H1 (cell line): Measurements from ENCODE around the gene PRRX2. TPM values are rescaled to one million over a fixed set of nuclear protein-coding genes. Genes with fewer than 3 reads are reported as not detected.

Source experiments
- CTBP2 ChIP-seq: IDR thresholded peaks from 2 replicates; pipeline ENCODE4 v1.7.0; 2011; ENCODE audit warnings: borderline replicate concordance, mild to moderate bottlenecking, moderate library complexity, mixed read lengths, low read length; ENCODE audit not compliant: insufficient read depth, insufficient read length
- NANOG ChIP-seq: IDR thresholded peaks from 2 replicates; pipeline ENCODE4 v1.6.1; 2011; ENCODE audit warnings: low read length, low read depth, mild to moderate bottlenecking, inconsistent platforms; ENCODE audit not compliant: insufficient read depth, poor library complexity, severe bottlenecking
- POLR2AphosphoS5 ChIP-seq: IDR thresholded peaks from 2 replicates; pipeline ENCODE4 v1.6.1; 2011; ENCODE audit warnings: low read depth, low read length
- polyA plus RNA-seq, 7 experiments: library from polyadenylated mRNA; depleted of rRNA in 3 of 7; stranded (reverse) in 5 of 7; unstranded in 2 of 7; fragments of >200 nt in 5 of 7; fragments of 200-250 nt in 2 of 7; gene quantifications; 1 replicate in 5 of 7; 2 replicates in 1 of 7; 4 replicates in 1 of 7; pipeline versions ENCODE4 v1.2.1 to v1.2.3, GENCODE V29; 2011 to 2013; ENCODE audit warnings: missing spikeins in 2 of 7, mixed read lengths in 2 of 7
- total RNA-seq: library from RNA; stranded (reverse); fragmentation: NEBNext Ultra II Directional; extraction: Animal tissue kit (Norgen Biotek cat#: 25700); gene quantifications from 2 replicates; pipeline ENCODE4 v1.2.1, GENCODE V29; 2021
- TF ChIP-seq, protein P1 (sequence below): fragments of 300-600 bp; sonication (generic); IDR thresholded peaks from 2 replicates; pipeline ENCODE4 v1.7.1; 2012; ENCODE audit warnings: low read length, moderate library complexity, mild to moderate bottlenecking, inconsistent platforms; ENCODE audit not compliant: insufficient replicate concordance

The PRRX2 gene
- total and polyA plus RNA-seq, 2 of the 8 experiments (the other 6 are each of a cell fraction or from before 2014, with no cell fraction given), result 5.8 to 9.2 TPM

DNA sequence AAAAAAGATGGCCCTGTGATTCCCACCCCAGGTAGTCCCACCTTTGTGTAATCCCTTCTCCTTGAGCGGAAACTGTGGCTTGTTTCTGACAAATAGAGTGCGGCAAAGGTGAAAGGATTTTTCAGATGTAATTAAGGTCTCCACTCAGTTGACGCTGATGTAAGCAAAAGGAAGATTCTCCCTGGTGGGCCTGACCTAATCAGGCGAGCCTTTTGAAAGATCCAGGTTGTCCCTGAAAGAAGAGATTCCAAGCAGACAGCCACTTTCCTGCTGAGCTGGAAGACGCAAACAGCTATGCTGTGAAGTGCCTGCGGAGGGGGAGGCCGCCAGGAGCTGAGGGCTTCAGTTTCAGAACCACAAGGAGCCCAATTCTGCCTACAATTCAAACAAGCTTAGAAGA lies 63.3 kb downstream of the PRRX2 start (continued):
- TF ChIP-seq, protein P1, sequence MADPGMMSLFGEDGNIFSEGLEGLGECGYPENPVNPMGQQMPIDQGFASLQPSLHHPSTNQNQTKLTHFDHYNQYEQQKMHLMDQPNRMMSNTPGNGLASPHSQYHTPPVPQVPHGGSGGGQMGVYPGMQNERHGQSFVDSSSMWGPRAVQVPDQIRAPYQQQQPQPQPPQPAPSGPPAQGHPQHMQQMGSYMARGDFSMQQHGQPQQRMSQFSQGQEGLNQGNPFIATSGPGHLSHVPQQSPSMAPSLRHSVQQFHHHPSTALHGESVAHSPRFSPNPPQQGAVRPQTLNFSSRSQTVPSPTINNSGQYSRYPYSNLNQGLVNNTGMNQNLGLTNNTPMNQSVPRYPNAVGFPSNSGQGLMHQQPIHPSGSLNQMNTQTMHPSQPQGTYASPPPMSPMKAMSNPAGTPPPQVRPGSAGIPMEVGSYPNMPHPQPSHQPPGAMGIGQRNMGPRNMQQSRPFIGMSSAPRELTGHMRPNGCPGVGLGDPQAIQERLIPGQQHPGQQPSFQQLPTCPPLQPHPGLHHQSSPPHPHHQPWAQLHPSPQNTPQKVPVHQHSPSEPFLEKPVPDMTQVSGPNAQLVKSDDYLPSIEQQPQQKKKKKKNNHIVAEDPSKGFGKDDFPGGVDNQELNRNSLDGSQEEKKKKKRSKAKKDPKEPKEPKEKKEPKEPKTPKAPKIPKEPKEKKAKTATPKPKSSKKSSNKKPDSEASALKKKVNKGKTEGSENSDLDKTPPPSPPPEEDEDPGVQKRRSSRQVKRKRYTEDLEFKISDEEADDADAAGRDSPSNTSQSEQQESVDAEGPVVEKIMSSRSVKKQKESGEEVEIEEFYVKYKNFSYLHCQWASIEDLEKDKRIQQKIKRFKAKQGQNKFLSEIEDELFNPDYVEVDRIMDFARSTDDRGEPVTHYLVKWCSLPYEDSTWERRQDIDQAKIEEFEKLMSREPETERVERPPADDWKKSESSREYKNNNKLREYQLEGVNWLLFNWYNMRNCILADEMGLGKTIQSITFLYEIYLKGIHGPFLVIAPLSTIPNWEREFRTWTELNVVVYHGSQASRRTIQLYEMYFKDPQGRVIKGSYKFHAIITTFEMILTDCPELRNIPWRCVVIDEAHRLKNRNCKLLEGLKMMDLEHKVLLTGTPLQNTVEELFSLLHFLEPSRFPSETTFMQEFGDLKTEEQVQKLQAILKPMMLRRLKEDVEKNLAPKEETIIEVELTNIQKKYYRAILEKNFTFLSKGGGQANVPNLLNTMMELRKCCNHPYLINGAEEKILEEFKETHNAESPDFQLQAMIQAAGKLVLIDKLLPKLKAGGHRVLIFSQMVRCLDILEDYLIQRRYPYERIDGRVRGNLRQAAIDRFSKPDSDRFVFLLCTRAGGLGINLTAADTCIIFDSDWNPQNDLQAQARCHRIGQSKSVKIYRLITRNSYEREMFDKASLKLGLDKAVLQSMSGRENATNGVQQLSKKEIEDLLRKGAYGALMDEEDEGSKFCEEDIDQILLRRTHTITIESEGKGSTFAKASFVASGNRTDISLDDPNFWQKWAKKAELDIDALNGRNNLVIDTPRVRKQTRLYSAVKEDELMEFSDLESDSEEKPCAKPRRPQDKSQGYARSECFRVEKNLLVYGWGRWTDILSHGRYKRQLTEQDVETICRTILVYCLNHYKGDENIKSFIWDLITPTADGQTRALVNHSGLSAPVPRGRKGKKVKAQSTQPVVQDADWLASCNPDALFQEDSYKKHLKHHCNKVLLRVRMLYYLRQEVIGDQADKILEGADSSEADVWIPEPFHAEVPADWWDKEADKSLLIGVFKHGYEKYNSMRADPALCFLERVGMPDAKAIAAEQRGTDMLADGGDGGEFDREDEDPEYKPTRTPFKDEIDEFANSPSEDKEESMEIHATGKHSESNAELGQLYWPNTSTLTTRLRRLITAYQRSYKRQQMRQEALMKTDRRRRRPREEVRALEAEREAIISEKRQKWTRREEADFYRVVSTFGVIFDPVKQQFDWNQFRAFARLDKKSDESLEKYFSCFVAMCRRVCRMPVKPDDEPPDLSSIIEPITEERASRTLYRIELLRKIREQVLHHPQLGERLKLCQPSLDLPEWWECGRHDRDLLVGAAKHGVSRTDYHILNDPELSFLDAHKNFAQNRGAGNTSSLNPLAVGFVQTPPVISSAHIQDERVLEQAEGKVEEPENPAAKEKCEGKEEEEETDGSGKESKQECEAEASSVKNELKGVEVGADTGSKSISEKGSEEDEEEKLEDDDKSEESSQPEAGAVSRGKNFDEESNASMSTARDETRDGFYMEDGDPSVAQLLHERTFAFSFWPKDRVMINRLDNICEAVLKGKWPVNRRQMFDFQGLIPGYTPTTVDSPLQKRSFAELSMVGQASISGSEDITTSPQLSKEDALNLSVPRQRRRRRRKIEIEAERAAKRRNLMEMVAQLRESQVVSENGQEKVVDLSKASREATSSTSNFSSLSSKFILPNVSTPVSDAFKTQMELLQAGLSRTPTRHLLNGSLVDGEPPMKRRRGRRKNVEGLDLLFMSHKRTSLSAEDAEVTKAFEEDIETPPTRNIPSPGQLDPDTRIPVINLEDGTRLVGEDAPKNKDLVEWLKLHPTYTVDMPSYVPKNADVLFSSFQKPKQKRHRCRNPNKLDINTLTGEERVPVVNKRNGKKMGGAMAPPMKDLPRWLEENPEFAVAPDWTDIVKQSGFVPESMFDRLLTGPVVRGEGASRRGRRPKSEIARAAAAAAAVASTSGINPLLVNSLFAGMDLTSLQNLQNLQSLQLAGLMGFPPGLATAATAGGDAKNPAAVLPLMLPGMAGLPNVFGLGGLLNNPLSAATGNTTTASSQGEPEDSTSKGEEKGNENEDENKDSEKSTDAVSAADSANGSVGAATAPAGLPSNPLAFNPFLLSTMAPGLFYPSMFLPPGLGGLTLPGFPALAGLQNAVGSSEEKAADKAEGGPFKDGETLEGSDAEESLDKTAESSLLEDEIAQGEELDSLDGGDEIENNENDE, result no peak
- no peak for TF ChIP-seq NANOG
- no peak for TF ChIP-seq POLR2AphosphoS5
- no peak for TF ChIP-seq CTBP2
